ENCODE results near the gene ST8SIA3. TPM values are rescaled to one million over a fixed set of nuclear protein-coding genes. Genes with fewer than 3 reads are reported as not detected.

The ST8SIA3 gene
- total and polyA plus RNA-seq, 2 of the 4 experiments (the other 2 are of a cell fraction): not detected

- Histone ChIP-seq H2AK9ac (replicated peaks; ENCODE audit: low read depth, low read length, poor library complexity) (no peak overlapping the region), H3K4ac (ENCODE audit: low read depth, low read length) (no peak overlapping the region), H2BK20ac (ENCODE audit: low read depth, low read length) (no peak overlapping the region), H3K56ac (ENCODE audit: extremely low read depth, insufficient read depth, low read length) (no peak overlapping the region), H3K23ac (ENCODE audit: low read depth, low read length) (no peak overlapping the region), H4K5ac (ENCODE audit: low read depth, low read length) (no peak overlapping the region), H3K9me3 (ENCODE audit: control insufficient read depth, insufficient read depth, low read length) (no peaks in the 10 kb centered on the region), H4K91ac (ENCODE audit: insufficient read depth, low read depth, low read length) (no peak overlapping the region), H2BK5ac (ENCODE audit: low read depth, low read length, poor library complexity, severe bottlenecking) (no peak overlapping the region), H3K36me3 (ENCODE audit: control insufficient read depth, insufficient read depth, low read length) (no peaks in the 10 kb centered on the region), H3K4me1 (ENCODE audit: control insufficient read depth, insufficient read depth, low read length) (no peaks in the 10 kb centered on the region), H3K18ac (ENCODE audit: low read depth, low read length) (no peak overlapping the region), H3K4me2 (ENCODE audit: low read depth, low read length) (no peak overlapping the region), H3K4me3 (ENCODE audit: insufficient read depth, low read depth, low read length) (no peak overlapping the region), H3K14ac (replicated peaks; ENCODE audit: low read depth, low read length) (no peak overlapping the region), H2BK15ac (ENCODE audit: low read depth, low read length) (no peak overlapping the region), H2BK120ac (ENCODE audit: low read depth, low read length) (no peak overlapping the region), H3K9me1 (ENCODE audit: insufficient read depth, low read length) (no peaks in the 10 kb centered on the region), H4K20me1 (ENCODE audit: insufficient read depth, low read length) (no peaks in the 10 kb centered on the region), H2AK5ac (ENCODE audit: low read depth, low read length) (no peak overlapping the region), H3K27me3 (ENCODE audit: control insufficient read depth, insufficient read depth, low read length) (no peaks in the 10 kb centered on the region; the same call in none of the 2 replicates), H3K9ac (ENCODE audit: low read depth, low read length) (no peak overlapping the region), H4K8ac (ENCODE audit: low read depth in 2 of 2, low read length in 2 of 2) (no peak overlapping the region), H2AFZ (replicated peaks; ENCODE audit: low read length, poor library complexity) (no peak overlapping the region), H3K79me1 (ENCODE audit: low read depth in 1 of 2, low read length in 2 of 2) (no peaks in the 10 kb centered on the region), H3K27ac (ENCODE audit: insufficient read depth, low read length) (no peak overlapping the region)
- dilution Hi-C loops (cut with HindIII; ENCODE audit: low sequenced_read_pairs, unreplicated experiment): no loop called here
- TF ChIP-seq SMC3 (IDR thresholded peaks at IDR 0.05; ENCODE audit: low read depth, low read length): no peak
- TF ChIP-seq MAFK (IDR thresholded peaks at IDR 0.05; ENCODE audit: low read depth, low read length): no peak
- no peak for TF ChIP-seq POLR2A (IDR thresholded peaks at IDR 0.05; ENCODE audit: low read depth, low read length)
- TF ChIP-seq BHLHE40 (IDR thresholded peaks at IDR 0.05; ENCODE audit: low read depth, low read length): no peak
- no peak for TF ChIP-seq NFE2L2 (IDR thresholded peaks at IDR 0.05; ENCODE audit: low read depth, low read length)
- intact Hi-C loops (cut with micrococcal nuclease): no loop called here
- POLR2A ChIA-PET (ENCODE audit: unreplicated experiment): no interaction called here
- CTCF ChIA-PET: no interaction called here
- no TSS peak for BruUV-seq (replicated peaks)
- ATAC-seq (ENCODE audit: low read depth): no peak
- DNase-seq: no peak
- WGBS, 2 experiments (ENCODE audit: extremely low coverage in 2 of 2, insufficient read length in 1 of 2): no CpG with 5 or more reads among the region's 1 CpG
- in situ Hi-C loops (cut with MboI; ENCODE audit: low sequenced_read_pairs): no loop called here
Measured at GRCh38 chr18:57343833-57344232, 8.5 kb upstream of the ST8SIA3 start.

Measured in IMR-90 (cell line).